Liver (tissue), 9 donors: ENCODE results near the gene PPM1D. TPM values are rescaled to one million over a fixed set of nuclear protein-coding genes. Genes with fewer than 3 reads are reported as not detected.
A peak's percentile ranks its signal among the peaks of the same experiment; 100 is the strongest.

Experiments used
- DNase-seq: peaks from one replicate; pipeline ENCODE4 v3.0.0-alpha.2; 2017; ENCODE audit warnings: low spot score
- H3K27ac ChIP-seq, 2 donors: one replicate each; pipeline ENCODE4 v1.7.0; 2013; ENCODE audit warnings: inconsistent platforms in 2 of 2, low read length in 2 of 2, control low read depth in 1 of 2, low read depth in 1 of 2, mild to moderate bottlenecking in 1 of 2
- H3K27me3 ChIP-seq, 4 donors: one replicate each; pipeline versions ENCODE4 v1.6.1 to v1.7.0; 2013; ENCODE audit warnings: low read length in 3 of 4, inconsistent platforms in 1 of 4, mild to moderate bottlenecking in 1 of 4, moderate library complexity in 1 of 4; ENCODE audit not compliant: control insufficient read depth in 4 of 4, insufficient read depth in 4 of 4
- H3K36me3 ChIP-seq, 4 donors: one replicate each; pipeline versions ENCODE4 v1.6.1 to v1.7.0; 2013; ENCODE audit warnings: low read length in 3 of 4, mild to moderate bottlenecking in 3 of 4, low read depth in 1 of 4, moderate library complexity in 1 of 4; ENCODE audit not compliant: control insufficient read depth in 4 of 4, insufficient read depth in 3 of 4
- H3K4me1 ChIP-seq, 4 donors: one replicate each; pipeline versions ENCODE4 v1.6.1 to v1.7.0; 2013; ENCODE audit warnings: low read length in 3 of 4, mild to moderate bottlenecking in 3 of 4, moderate library complexity in 1 of 4; ENCODE audit not compliant: control insufficient read depth in 4 of 4, insufficient read depth in 4 of 4
- H3K4me3 ChIP-seq, 3 donors: one replicate each; pipeline versions ENCODE4 v1.6.1 to v1.7.0; 2013; ENCODE audit warnings: low read length in 3 of 3, control low read depth in 1 of 3, low read depth in 1 of 3, mild to moderate bottlenecking in 1 of 3
- H3K9ac ChIP-seq, 2 donors: one replicate each; pipeline ENCODE4 v1.7.0; 2013; ENCODE audit warnings: low read length in 2 of 2, mild to moderate bottlenecking in 2 of 2, moderate library complexity in 2 of 2, control low read depth in 1 of 2, low read depth in 1 of 2
- H3K9me3 ChIP-seq, 4 donors: one replicate each; pipeline versions ENCODE4 v1.6.1 to v1.7.0; 2013; ENCODE audit warnings: low read length in 3 of 4; ENCODE audit not compliant: control insufficient read depth in 4 of 4
- ATF3 ChIP-seq: IDR thresholded peaks from 2 replicates; pipeline ENCODE4 v1.6.1; 2016; ENCODE audit warnings: antibody characterized with exemption
- EGR1 ChIP-seq, 2 donors: IDR thresholded peaks; 2 replicates each; pipeline ENCODE4 v1.6.1; 2016 to 2018; ENCODE audit warnings: antibody characterized with exemption in 2 of 2, low read depth in 2 of 2
- FOXA1 ChIP-seq: IDR thresholded peaks from 2 replicates; pipeline ENCODE4 v1.6.1; 2016; ENCODE audit warnings: antibody characterized with exemption
- FOXA2 ChIP-seq: IDR thresholded peaks from 2 replicates; pipeline ENCODE4 v1.6.1; 2016; ENCODE audit warnings: antibody characterized with exemption
- GABPA ChIP-seq, 2 donors: IDR thresholded peaks in 1 of 2; conservative IDR thresholded peaks in 1 of 2; 2 replicates each; pipeline ENCODE4 v1.6.1; 2016; ENCODE audit warnings: antibody characterized with exemption in 2 of 2, mild to moderate bottlenecking in 1 of 2, moderate library complexity in 1 of 2
- HNF4G ChIP-seq: IDR thresholded peaks from 2 replicates; pipeline ENCODE4 v1.6.1; 2016; ENCODE audit warnings: antibody characterized with exemption
- JUND ChIP-seq, 2 donors: IDR thresholded peaks; 2 replicates each; pipeline ENCODE4 v1.6.1; 2016; ENCODE audit warnings: antibody characterized with exemption in 2 of 2
- MAX ChIP-seq: IDR thresholded peaks from 2 replicates; pipeline ENCODE4 v1.6.1; 2016; ENCODE audit warnings: antibody characterized with exemption
- RAD21 ChIP-seq, 2 donors: IDR thresholded peaks; 2 replicates each; pipeline ENCODE4 v1.6.1; 2016; ENCODE audit warnings: antibody characterized with exemption in 2 of 2, mild to moderate bottlenecking in 2 of 2
- REST ChIP-seq: IDR thresholded peaks from 2 replicates; pipeline ENCODE4 v1.6.1; 2016; ENCODE audit warnings: antibody characterized with exemption, mild to moderate bottlenecking
- RXRA ChIP-seq, 2 donors: IDR thresholded peaks; 2 replicates each; pipeline ENCODE4 v1.6.1; 2017 to 2018; ENCODE audit warnings: antibody characterized with exemption in 2 of 2, mild to moderate bottlenecking in 1 of 2
- SP1 ChIP-seq: IDR thresholded peaks from 2 replicates; pipeline ENCODE4 v1.6.1; 2018; ENCODE audit warnings: antibody characterized with exemption, mild to moderate bottlenecking
- TAF1 ChIP-seq: conservative IDR thresholded peaks from 2 replicates; pipeline ENCODE4 v1.6.1; 2016; ENCODE audit warnings: antibody characterized with exemption, mild to moderate bottlenecking
- YY1 ChIP-seq: IDR thresholded peaks from 2 replicates; pipeline ENCODE4 v1.6.1; 2016; ENCODE audit warnings: antibody characterized with exemption, mild to moderate bottlenecking
- WGBS: extraction: QIAGEN DNeasy Blood & Tissue Kit; methylation state at CpG from one replicate; pipeline ENCODE4 v1.1.7; 2013; 5-methylcytosine and 5-hydroxymethylcytosine counted together
- polyA plus RNA-seq, 2 donors: library from polyadenylated mRNA; stranded (reverse) in 1 of 2; unstranded in 1 of 2; fragments of 200-250 nt in 1 of 2; fragments of >200 nt in 1 of 2; fragmentation: Nextera tagmentation in 1 of 2; extraction: Ambion mirVana in 1 of 2; gene quantifications; one replicate each; pipeline versions ENCODE4 v1.2.1 to v1.2.3, GENCODE V29; 2013 to 2015
- total RNA-seq, 2 donors: library from RNA; depleted of rRNA; stranded (reverse); fragments of >200 nt; gene quantifications; one replicate each; pipeline ENCODE4 v1.2.3, GENCODE V29; 2014
- TF ChIP-seq, protein P1 (sequence below): IDR thresholded peaks from 2 replicates; pipeline ENCODE4 v1.6.1; 2016; ENCODE audit warnings: antibody characterized with exemption
- donor health status: healthy.
- donor health status: healthy.
- donor health status: healthy.
- donor health status: healthy.
- donor health status: healthy.

The PPM1D gene
- total and polyA plus RNA-seq, 4 donors: 2.0 to 8.7 (median 5.0) TPM

DNA sequence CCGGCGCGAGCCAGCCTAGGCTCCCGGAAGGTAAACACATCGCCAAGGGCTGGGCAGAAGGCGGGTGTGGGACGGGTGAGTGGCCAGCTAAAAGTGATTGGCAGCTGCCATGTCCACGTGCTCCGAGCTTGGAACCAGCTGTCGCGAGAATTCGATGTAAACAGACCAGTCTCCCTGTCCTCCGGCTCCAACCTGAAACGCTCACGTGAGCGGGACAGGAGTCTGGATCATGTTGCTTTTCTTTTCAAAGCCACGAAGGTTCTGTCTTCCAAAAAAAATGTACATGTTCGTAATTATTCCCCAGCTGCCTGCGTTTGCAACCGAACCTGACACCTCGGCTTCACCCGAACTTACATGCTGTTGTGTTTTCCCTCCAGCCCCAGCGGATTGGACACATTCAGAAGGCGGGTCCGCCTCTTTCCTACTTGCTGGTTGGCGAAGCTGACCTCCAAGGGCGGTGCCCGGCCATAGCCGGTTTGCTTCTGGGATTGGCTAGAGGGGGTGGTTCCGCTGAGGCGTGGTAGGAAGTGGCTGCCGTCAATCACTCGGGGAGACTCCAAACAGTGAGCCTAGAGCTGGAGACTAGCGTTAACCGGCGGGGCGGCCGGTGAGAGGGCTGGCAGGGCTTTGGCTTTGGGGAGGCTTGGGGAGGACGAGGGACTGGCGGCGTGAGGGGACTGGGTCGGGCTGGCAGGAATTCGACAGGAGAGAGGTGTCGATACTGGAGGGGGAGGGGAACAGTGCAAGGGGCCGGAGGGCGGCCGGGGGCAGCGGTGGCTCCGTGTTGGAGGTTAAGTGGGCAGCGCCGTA lies 77.5 kb downstream of the PPM1D start, which contains the start of gene BCAS3:
Gene BCAS3 (plus strand): TSS at position 544 of the 810 bp plus-strand sequence.
- Histone ChIP-seq H3K36me3 (peaks cover 0 to 2% (median 0%) of the 10 kb centered on the region in 4 donors), H3K9ac (peak within 1 kb of the TSS; percentile 77 to 90), H3K9me3 (no peaks in the 10 kb centered on the region), H3K4me1 (peaks cover 0 to 15% (median 7%) of the 10 kb centered on the region in 4 donors), H3K27me3 (no peaks in the 10 kb centered on the region), H3K4me3 (peak within 1 kb of the TSS; percentile 64 to 98 (median 73)), H3K27ac (peak within 1 kb of the TSS; percentile 62 to 91)
- WGBS: under 1% methylated on average over 51 of the region's 51 CpGs
- peak; percentile 95 for DNase-seq
- TF ChIP-seq RAD21 (IDR thresholded peaks at IDR 0.05) (no peak), REST (no peak), GABPA (IDR thresholded peaks at IDR 0.05 in 1 of 2, conservative IDR thresholded peaks at IDR 0.05 in 1 of 2) (peak; percentile 35 to 90), SP1 (peak; percentile 99), RXRA (IDR thresholded peaks at IDR 0.05) (peak in 1 of 2 donors; percentile 39), JUND (IDR thresholded peaks at IDR 0.05) (no peak), FOXA1 (peak; percentile 8), HNF4G (no peak), EGR1 (IDR thresholded peaks at IDR 0.05; ENCODE audit: low read depth in 2 of 2) (no peak), FOXA2 (peak; percentile 34), YY1 (peak; percentile 80), TAF1 (peak; percentile 27), MAX (peak; percentile 97)
- TF ChIP-seq, protein P1, sequence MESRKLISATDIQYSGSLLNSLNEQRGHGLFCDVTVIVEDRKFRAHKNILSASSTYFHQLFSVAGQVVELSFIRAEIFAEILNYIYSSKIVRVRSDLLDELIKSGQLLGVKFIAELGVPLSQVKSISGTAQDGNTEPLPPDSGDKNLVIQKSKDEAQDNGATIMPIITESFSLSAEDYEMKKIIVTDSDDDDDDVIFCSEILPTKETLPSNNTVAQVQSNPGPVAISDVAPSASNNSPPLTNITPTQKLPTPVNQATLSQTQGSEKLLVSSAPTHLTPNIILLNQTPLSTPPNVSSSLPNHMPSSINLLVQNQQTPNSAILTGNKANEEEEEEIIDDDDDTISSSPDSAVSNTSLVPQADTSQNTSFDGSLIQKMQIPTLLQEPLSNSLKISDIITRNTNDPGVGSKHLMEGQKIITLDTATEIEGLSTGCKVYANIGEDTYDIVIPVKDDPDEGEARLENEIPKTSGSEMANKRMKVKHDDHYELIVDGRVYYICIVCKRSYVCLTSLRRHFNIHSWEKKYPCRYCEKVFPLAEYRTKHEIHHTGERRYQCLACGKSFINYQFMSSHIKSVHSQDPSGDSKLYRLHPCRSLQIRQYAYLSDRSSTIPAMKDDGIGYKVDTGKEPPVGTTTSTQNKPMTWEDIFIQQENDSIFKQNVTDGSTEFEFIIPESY: peak; percentile 99

DNA sequence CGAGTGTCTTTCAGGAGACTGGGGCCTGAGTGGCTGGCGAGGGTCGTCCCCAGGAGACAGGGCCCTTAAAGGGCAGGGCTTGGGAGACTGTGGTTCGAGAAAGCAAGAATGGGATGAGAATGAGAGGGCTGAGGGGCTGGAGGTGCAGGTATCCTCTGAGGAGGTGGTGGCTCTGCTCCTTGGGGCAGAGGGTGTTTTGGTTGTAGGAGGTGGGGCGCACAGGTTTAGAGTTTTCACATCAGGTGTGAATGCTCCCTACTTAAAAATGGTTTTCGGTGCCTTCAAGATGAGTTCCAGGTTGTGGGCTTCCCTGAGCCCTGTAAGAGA lies 78.1 kb downstream of the PPM1D start:
- TF ChIP-seq SP1 (no peak), TAF1 (no peak), FOXA2 (no peak), RAD21 (IDR thresholded peaks at IDR 0.05) (no peak), ATF3 (no peak), HNF4G (no peak), RXRA (IDR thresholded peaks at IDR 0.05) (no peak)
- TF ChIP-seq, protein P1: no peak
- Histone ChIP-seq H3K9me3 (no peaks in the 10 kb centered on the region), H3K9ac (peak overlapping the region; percentile 31 to 74), H3K36me3 (peaks cover 0 to 2% (median 2%) of the 10 kb centered on the region in 4 donors), H3K4me1 (peaks cover 0 to 15% (median 7%) of the 10 kb centered on the region in 4 donors), H3K27ac (peak overlapping the region; percentile 37 to 62), H3K4me3 (peak overlapping the region; percentile 64 to 73 (median 73)), H3K27me3 (no peaks in the 10 kb centered on the region)
- 3% methylated on average over 6 of the region's 6 CpGs for WGBS
- no peak for DNase-seq
